Panc1 (cell line): ENCODE results near the gene CENPP. TPM values are rescaled to one million over a fixed set of nuclear protein-coding genes. Genes with fewer than 3 reads are reported as not detected.

Experiments
- ATAC-seq: fragments of 200-7000 bp; cut with Tn5 transposase; 2 replicates; pipeline ENCODE4 v1.9.1; 2020; ENCODE audit warnings: mild to moderate bottlenecking, moderate library complexity
- BruUV-seq: library from RNA; stranded (reverse); fragments of 400-500 nt; replicated peaks from 2 replicates; lab custom pipeline; 2021; lab: Mats Ljungman, UMichigan
- CTCF ChIA-PET: fragments of 300-600 bp; sonication (Branson Sonifier 250); formaldehyde crosslinking; loops from one replicate; lab custom pipeline; 2022; ENCODE audit warnings: antibody characterized with exemption; lab: Charles Lee
- POLR2A ChIA-PET: fragments of 300-600 bp; sonication (Branson Sonifier 250); formaldehyde crosslinking; loops from one replicate; lab custom pipeline; 2022; ENCODE audit warnings: antibody characterized with exemption; lab: Charles Lee
- DNase-seq: peaks from one replicate; pipeline ENCODE4 v3.0.0-alpha.2; 2010; ENCODE audit warnings: low read depth, low spot score
- H3K27ac ChIP-seq: 2 replicates; pipeline ENCODE4 v1.5.1; 2011; ENCODE audit warnings: mild to moderate bottlenecking, low read length, inconsistent platforms
- H3K27me3 ChIP-seq: fragments of 200-500 bp; sonication (Bioruptor generic); 2 replicates; pipeline ENCODE4 v1.6.0; 2014; ENCODE audit warnings: low read length, inconsistent platforms; ENCODE audit not compliant: control insufficient read depth, insufficient read depth
- H3K36me3 ChIP-seq: fragments of 200-500 bp; sonication (Bioruptor generic); 2 replicates; pipeline ENCODE4 v1.5.1; 2014; ENCODE audit warnings: inconsistent platforms, mild to moderate bottlenecking, low read length, moderate library complexity; ENCODE audit not compliant: control insufficient read depth, insufficient read depth
- H3K4me1 ChIP-seq: 2 replicates; pipeline ENCODE4 v1.5.1; 2011; ENCODE audit warnings: inconsistent platforms, mild to moderate bottlenecking, low read length, moderate library complexity; ENCODE audit not compliant: control insufficient read depth, insufficient read depth
- H3K4me3 ChIP-seq, 2 experiments: 2 replicates each; pipeline ENCODE4 v1.5.1; 2011 to 2012; ENCODE audit warnings: low read depth in 2 of 2, low read length in 2 of 2, mild to moderate bottlenecking in 2 of 2, inconsistent platforms in 1 of 2, moderate library complexity in 1 of 2
- H3K9me3 ChIP-seq: fragments of 200-500 bp; sonication (Bioruptor generic); 2 replicates; pipeline ENCODE4 v1.5.1; 2014; ENCODE audit warnings: low read depth, mild to moderate bottlenecking, inconsistent platforms, low read length, moderate library complexity; ENCODE audit not compliant: control insufficient read depth, insufficient read depth
- CTCF ChIP-seq: fragments of 450-650 bp; IDR thresholded peaks from 2 replicates; pipeline ENCODE4 v1.5.1; 2017; ENCODE audit warnings: mild to moderate bottlenecking
- POLR2AphosphoS5 ChIP-seq: IDR thresholded peaks from 2 replicates; pipeline ENCODE4 v1.6.1; 2012; ENCODE audit warnings: mild to moderate bottlenecking, low read depth, low read length, moderate library complexity
- SIN3A ChIP-seq: IDR thresholded peaks from 2 replicates; pipeline ENCODE4 v1.6.1; 2012; ENCODE audit warnings: low read depth, mild to moderate bottlenecking, low read length, moderate library complexity, borderline replicate concordance; ENCODE audit not compliant: insufficient read depth
- TCF7L2 ChIP-seq: IDR thresholded peaks from 2 replicates; pipeline ENCODE4 v1.6.1; 2011; ENCODE audit warnings: mild to moderate bottlenecking, low read depth, low read length, inconsistent platforms
- in situ Hi-C: cut with HindIII; loops from 2 replicates; pipeline ENCODE4 v1.10.0; 2016; ENCODE audit warnings: low sequenced_read_pairs, low pct_unique_long_range_greater_than_20kb
- intact Hi-C: fragments of 100-400 bp; cut with micrococcal nuclease; formaldehyde crosslinking; loops from one replicate; pipeline ENCODE4 v1.10.0; 2022; ENCODE audit not compliant: unreplicated experiment
- total RNA-seq: library from RNA; stranded (reverse); gene quantifications from one replicate; pipeline ENCODE4 v1.2.1, GENCODE V29; 2021; ENCODE audit not compliant: unreplicated experiment
- TF ChIP-seq, protein P1 (sequence below), 2 experiments: IDR thresholded peaks; 2 replicates each; pipeline ENCODE4 v1.6.1; 2011 to 2012; ENCODE audit warnings: low read depth in 2 of 2, control low read depth in 1 of 2, low read length in 1 of 2, mild to moderate bottlenecking in 1 of 2, moderate library complexity in 1 of 2; ENCODE audit not compliant: insufficient read depth in 1 of 2

CENPP gene
- total RNA-seq, 1 experiment from 2014 or later, result 6.7 TPM

- Histone ChIP-seq H3K4me1 (no peaks in the 10 kb centered on the region), H3K27ac (no peak overlapping the region), H3K4me3 (no peak overlapping the region), H3K9me3 (no peaks in the 10 kb centered on the region), H3K27me3 (no peaks in the 10 kb centered on the region), H3K36me3 (no peaks in the 10 kb centered on the region)
- TF ChIP-seq, protein P1, sequence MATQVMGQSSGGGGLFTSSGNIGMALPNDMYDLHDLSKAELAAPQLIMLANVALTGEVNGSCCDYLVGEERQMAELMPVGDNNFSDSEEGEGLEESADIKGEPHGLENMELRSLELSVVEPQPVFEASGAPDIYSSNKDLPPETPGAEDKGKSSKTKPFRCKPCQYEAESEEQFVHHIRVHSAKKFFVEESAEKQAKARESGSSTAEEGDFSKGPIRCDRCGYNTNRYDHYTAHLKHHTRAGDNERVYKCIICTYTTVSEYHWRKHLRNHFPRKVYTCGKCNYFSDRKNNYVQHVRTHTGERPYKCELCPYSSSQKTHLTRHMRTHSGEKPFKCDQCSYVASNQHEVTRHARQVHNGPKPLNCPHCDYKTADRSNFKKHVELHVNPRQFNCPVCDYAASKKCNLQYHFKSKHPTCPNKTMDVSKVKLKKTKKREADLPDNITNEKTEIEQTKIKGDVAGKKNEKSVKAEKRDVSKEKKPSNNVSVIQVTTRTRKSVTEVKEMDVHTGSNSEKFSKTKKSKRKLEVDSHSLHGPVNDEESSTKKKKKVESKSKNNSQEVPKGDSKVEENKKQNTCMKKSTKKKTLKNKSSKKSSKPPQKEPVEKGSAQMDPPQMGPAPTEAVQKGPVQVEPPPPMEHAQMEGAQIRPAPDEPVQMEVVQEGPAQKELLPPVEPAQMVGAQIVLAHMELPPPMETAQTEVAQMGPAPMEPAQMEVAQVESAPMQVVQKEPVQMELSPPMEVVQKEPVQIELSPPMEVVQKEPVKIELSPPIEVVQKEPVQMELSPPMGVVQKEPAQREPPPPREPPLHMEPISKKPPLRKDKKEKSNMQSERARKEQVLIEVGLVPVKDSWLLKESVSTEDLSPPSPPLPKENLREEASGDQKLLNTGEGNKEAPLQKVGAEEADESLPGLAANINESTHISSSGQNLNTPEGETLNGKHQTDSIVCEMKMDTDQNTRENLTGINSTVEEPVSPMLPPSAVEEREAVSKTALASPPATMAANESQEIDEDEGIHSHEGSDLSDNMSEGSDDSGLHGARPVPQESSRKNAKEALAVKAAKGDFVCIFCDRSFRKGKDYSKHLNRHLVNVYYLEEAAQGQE (IDR thresholded peaks at IDR 0.05; ENCODE audit: insufficient read depth in 1 of 2, low read depth in 2 of 2, low read length in 1 of 2), result no peak
- TF ChIP-seq CTCF (no peak), TCF7L2 (no peak), SIN3A (no peak), POLR2AphosphoS5 (no peak)
- ATAC-seq, result no peak
- ChIA-PET POLR2A (interaction anchor here (0.6 kb wide), 1 partner anchor 102 kb away, joined by 11 read pairs; no protein-coding TSS in a partner anchor), CTCF (no interaction called here)
- no TSS peak for BruUV-seq
- intact Hi-C loops, result no loop called here
- no peak for DNase-seq
- in situ Hi-C loops, result no loop called here
Measured at GRCh38 chr9:92520837-92521236, 195.1 kb downstream of the CENPP start.

GRCh38 chr9:92522983-92523970, 197.5 kb downstream of the CENPP start:
- CTCF ChIA-PET, result no interaction called here
- BruUV-seq, result no TSS peak
- Histone ChIP-seq H3K36me3 (no peaks in the 10 kb centered on the region), H3K27ac (no peak overlapping the region), H3K4me1 (no peaks in the 10 kb centered on the region), H3K27me3 (no peaks in the 10 kb centered on the region), H3K4me3 (no peak overlapping the region), H3K9me3 (no peaks in the 10 kb centered on the region)
- intact Hi-C loops, result no loop called here
- in situ Hi-C loops, result no loop called here
- TF ChIP-seq SIN3A, result no peak
- TF ChIP-seq, protein P1 (IDR thresholded peaks at IDR 0.05; ENCODE audit: insufficient read depth in 1 of 2, low read depth in 2 of 2, low read length in 1 of 2), result no peak
- TF ChIP-seq POLR2AphosphoS5, result no peak
- no peak for TF ChIP-seq TCF7L2
- no peak for TF ChIP-seq CTCF
- DNase-seq, result no peak
- ATAC-seq, result no peak
- POLR2A ChIA-PET, result no interaction called here
